Fibroblast of villous mesenchyme (primary cell): ENCODE results near the gene P3H3. TPM values are rescaled to one million over a fixed set of nuclear protein-coding genes. Genes with fewer than 3 reads are reported as not detected.
A peak's percentile ranks its signal among the peaks of the same experiment; 100 is the strongest.

Source experiments
- DNase-seq: peaks from one replicate; pipeline ENCODE4 v3.0.0-alpha.2; 2010; ENCODE audit warnings: low read depth
- H3K4me3 ChIP-seq: 2 replicates; pipeline ENCODE4 v1.5.1; 2011; ENCODE audit warnings: low read depth, mild to moderate bottlenecking, low read length
- total RNA-seq: library from RNA; depleted of rRNA; stranded (reverse); fragments of >200 nt; gene quantifications from 2 replicates; pipeline ENCODE4 v1.2.3, GENCODE V29; 2012
- TF ChIP-seq, protein P1 (sequence below): IDR thresholded peaks from 2 replicates; pipeline ENCODE4 v1.5.1; 2012; ENCODE audit warnings: low read depth, mild to moderate bottlenecking, low read length; ENCODE audit not compliant: insufficient read depth

Gene P3H3
- total RNA-seq, 1 donor, result 91.1 TPM

DNA sequence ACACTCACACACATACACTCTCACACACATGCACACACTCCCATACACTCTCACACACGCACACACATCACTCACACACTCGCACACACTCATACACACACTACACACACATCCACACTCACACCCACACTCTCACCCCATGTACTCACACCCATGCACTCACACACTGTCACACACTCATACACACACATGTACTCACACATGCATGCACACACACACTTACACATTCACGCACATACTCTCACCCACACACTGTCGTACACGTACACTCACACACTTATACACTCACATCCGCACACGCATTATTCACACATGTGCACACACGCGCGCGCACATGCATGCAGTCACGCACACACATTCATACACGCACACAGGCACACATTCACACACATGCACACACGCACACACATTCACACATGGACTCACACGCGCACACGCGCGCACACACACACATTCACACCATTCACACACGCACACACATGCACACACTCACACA lies 10.5 kb upstream of the P3H3 start:
- DNase-seq, result no peak
- TF ChIP-seq, protein P1, sequence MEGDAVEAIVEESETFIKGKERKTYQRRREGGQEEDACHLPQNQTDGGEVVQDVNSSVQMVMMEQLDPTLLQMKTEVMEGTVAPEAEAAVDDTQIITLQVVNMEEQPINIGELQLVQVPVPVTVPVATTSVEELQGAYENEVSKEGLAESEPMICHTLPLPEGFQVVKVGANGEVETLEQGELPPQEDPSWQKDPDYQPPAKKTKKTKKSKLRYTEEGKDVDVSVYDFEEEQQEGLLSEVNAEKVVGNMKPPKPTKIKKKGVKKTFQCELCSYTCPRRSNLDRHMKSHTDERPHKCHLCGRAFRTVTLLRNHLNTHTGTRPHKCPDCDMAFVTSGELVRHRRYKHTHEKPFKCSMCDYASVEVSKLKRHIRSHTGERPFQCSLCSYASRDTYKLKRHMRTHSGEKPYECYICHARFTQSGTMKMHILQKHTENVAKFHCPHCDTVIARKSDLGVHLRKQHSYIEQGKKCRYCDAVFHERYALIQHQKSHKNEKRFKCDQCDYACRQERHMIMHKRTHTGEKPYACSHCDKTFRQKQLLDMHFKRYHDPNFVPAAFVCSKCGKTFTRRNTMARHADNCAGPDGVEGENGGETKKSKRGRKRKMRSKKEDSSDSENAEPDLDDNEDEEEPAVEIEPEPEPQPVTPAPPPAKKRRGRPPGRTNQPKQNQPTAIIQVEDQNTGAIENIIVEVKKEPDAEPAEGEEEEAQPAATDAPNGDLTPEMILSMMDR, result no peak
- no peak overlapping the region for H3K4me3 ChIP-seq

DNA sequence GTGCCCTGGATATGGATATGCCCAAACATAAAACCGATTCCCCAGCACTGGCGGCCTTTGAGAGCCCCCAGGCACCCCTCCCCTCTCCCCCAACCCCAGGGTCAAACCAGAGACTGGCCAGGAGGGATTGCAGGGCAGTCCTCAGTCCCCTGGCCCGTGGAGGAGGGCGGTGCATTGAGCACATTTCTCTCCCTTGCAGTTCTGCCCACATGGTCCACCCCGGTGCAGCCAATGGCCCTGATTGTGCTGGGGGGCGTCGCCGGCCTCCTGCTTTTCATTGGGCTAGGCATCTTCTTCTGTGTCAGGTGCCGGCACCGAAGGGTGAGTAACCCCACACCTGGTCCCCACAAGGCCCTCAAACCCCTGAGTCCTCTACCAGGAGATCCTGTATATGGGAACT lies 10.0 kb upstream of the P3H3 start:
- TF ChIP-seq, protein P1, result no peak
- H3K4me3 ChIP-seq, result no peak overlapping the region
- no peak for DNase-seq

DNA sequence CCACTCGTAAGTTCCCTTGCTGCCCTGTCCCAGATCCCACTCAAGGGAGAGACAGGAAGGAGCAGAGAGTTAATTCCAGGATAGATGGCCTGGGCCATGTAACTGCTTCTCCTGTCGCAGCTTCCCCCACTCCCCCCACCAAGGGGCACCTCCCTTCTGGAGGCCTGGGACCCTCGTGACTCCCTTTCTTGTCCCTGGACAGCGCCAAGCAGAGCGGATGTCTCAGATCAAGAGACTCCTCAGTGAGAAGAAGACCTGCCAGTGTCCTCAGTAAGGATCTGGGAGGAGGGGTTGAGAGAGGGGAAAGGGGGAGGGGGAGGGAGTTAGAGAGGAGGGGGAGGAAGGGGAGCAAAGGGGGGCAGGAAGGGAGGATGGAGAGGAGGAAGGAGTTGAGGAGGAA lies 9.6 kb upstream of the P3H3 start:
- TF ChIP-seq, protein P1, result no peak
- DNase-seq, result no peak

DNA sequence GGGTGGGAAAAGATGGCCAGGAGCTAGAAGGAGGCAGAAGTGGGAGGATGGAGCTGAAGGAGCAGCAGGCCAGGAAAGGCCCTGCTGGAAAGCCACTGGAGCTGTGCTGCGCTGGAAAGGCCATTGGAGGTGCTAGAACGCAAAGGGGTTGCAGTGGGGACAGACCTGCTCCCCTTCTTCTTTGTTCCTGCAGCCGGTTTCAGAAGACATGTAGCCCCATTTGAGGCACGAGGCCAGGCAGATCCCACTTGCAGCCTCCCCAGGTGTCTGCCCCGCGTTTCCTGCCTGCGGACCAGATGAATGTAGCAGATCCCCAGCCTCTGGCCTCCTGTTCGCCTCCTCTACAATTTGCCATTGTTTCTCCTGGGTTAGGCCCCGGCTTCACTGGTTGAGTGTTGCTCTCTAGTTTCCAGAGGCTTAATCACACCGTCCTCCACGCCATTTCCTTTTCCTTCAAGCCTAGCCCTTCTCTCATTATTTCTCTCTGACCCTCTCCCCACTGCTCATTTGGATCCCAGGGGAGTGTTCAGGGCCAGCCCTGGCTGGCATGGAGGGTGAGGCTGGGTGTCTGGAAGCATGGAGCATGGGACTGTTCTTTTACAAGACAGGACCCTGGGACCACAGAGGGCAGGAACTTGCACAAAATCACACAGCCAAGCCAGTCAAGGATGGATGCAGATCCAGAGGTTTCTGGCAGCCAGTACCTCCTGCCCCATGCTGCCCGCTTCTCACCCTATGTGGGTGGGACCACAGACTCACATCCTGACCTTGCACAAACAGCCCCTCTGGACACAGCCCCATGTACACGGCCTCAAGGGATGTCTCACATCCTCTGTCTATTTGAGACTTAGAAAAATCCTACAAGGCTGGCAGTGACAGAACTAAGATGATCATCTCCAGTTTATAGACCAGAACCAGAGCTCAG lies 8.8 kb upstream of the P3H3 start:
- no peak for DNase-seq
- TF ChIP-seq, protein P1, result no peak
- H3K4me3 ChIP-seq, result no peak overlapping the region

More for the DNA sequence above, 9.6 kb upstream of the P3H3 start:
- H3K4me3 ChIP-seq, result no peak overlapping the region

DNA sequence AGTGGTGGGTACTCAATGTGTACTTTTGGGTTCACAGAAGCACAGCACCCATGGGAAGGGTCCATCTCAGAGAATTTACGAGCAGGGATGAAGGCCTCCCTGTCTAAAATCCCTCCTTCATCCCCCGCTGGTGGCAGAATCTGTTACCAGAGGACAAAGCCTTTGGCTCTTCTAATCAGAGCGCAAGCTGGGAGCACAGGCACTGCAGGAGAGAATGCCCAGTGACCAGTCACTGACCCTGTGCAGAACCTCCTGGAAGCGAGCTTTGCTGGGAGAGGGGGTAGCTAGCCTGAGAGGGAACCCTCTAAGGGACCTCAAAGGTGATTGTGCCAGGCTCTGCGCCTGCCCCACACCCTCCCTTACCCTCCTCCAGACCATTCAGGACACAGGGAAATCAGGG lies 8.0 kb upstream of the P3H3 start:
- H3K4me3 ChIP-seq, result no peak overlapping the region
- TF ChIP-seq, protein P1, result no peak
- no peak for DNase-seq

DNA sequence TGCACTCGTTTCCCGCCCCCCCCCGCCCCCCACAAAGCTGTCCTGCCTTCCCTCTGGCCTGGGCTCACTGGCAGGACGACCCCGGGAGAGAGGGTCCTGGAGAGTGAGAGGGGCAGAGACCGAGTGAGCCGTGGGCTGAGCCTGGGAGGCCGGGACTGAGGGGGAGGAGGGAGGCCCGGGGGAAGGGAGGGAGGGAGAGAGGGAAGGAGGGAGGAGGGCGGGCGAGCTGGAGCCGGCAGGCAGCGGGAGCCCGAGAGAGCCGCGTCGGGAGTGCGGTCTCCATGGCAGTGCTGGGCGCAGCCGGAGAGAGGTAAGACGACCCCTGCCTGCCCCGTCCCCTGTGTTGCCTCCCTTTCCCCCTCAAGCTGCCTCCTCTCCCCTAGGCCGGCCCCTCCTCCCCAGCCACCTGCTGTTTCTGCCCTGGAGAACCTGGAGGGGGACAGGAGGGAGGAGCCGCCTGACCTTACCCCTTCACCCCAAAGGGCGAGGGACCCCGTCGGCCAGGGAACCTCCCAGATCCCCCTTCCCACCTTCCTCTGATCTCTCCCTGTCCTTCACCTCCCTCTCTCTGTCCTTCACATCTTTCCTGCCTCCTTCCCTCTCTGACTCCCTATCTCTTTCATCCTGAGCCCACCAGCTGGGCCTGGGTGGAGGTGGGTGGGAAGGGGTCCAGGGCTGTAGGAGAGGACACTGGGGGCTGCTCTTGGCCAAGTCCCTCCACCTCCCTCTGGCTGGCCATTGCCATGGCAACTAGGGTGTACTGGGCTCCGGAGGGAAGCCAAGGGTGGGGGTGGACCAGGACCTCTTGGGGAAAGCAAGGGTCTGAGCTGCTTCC lies 6.4 kb upstream of the P3H3 start, which contains the start of gene GPR162:
GPR162 (plus strand) TSS at position 231 of the 835 bp plus-strand sequence. CDS start 2,078 bp downstream, outside the sequence.
- DNase-seq, result peak; percentile 65
- H3K4me3 ChIP-seq, result peak within 1 kb of the TSS; percentile 61
- TF ChIP-seq, protein P1, result no peak
